ENCODE measurements around the gene FITM2. TPM values are rescaled to one million over a fixed set of nuclear protein-coding genes. Genes with fewer than 3 reads are reported as not detected.

The FITM2 gene
- total and polyA plus RNA-seq, 2 donors (not counting 3 experiments of a cell fraction or from before 2014, with no cell fraction given) = 4.4 to 7.7 TPM

DNA sequence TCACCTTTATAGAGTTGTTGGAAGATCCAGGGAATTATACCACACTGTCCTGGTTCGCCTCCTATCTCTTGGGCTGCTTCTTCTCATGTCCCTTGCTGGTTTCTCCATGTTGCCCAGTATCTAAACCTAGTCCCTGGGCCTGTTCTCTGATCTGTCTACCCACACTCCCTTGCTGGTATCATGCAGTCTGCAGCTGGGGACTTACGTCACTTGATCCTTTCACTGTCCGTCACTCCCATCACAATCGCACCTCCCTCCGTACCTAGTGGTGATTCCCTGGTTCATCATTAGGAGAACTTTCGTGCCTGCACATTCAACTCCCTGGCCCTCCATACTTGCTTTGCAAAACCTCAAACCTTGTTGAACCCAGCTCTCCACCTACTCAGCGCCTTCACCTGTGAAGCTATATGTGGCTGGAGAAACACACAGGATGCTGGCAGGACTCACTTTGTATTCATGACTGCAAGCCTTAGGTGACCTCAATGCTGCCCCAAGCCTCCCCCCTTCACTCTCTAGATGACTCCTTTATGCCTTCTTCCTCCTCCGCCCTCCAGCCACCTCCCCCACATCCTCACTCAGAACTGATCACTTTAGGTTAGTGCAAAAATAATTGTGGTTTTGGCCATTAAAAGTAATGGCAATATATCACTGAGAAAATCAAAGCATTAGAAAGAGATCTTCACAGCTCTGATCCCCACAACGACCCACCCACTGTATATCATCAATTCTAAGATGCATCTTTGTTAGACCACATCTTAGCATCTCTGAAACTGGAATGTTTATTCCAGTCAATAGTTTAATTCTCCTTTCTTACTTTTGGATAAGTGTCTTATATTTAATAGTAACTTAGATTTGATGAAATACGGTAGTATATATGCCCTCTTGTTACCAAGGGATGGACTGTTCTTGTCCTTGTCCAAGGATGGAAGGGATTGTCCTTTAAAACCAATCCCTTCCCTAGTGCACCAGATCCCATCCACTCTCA lies 37.5 kb downstream of the FITM2 start:
- Histone ChIP-seq H4K20me1 (replicated peaks; ENCODE audit: control insufficient read depth, extremely low read depth, insufficient read depth, low read length) (no peaks in the 10 kb centered on the region), H3K9ac (replicated peaks; ENCODE audit: extremely low read depth, insufficient read depth, low read length) (no peak overlapping the region), H3K27me3 (ENCODE audit: control insufficient read depth in 2 of 2, insufficient read depth in 2 of 2, low read length in 2 of 2) (no peaks in the 10 kb centered on the region), H2AFZ (ENCODE audit: low read depth, low read length) (no peak overlapping the region), H3K4me1 (ENCODE audit: control insufficient read depth, extremely low read depth, insufficient read depth, low read length) (no peaks in the 10 kb centered on the region), H3K27ac (ENCODE audit: insufficient read depth, low read depth, low read length) (no peak overlapping the region), H3K79me2 (ENCODE audit: control insufficient read depth, insufficient read depth, low read length) (no peaks in the 10 kb centered on the region), H3K9me3 (replicated peaks; ENCODE audit: control insufficient read depth, insufficient read depth, low read length) (no peaks in the 10 kb centered on the region), H3K36me3 (ENCODE audit: control insufficient read depth in 2 of 2, extremely low read depth in 1 of 2, insufficient read depth in 2 of 2, low read length in 2 of 2) (no peaks in the 10 kb centered on the region), H3K4me2 (ENCODE audit: insufficient read depth, low read length) (no peak overlapping the region), H3K9me1 (replicated peaks; ENCODE audit: control insufficient read depth, extremely low read depth, insufficient read depth, low read length) (no peaks in the 10 kb centered on the region), H3K4me3 (replicated peaks in 1 of 3; ENCODE audit: insufficient read depth in 1 of 3, low read depth in 1 of 3, low read length in 3 of 3) (no peak overlapping the region)
- intact Hi-C loops (cut with micrococcal nuclease) = no loop called here
- ChIA-PET CTCF (no interaction called here), POLR2A (no interaction called here)
- dilution Hi-C loops (cut with MboI; ENCODE audit: extremely low pct_ligation_motif_present, low sequenced_read_pairs) = no loop called here
- FAIRE-seq (no peak), DNase-seq (ENCODE audit: low read depth, low spot score) (no peak)
- TF ChIP-seq, protein P1, sequence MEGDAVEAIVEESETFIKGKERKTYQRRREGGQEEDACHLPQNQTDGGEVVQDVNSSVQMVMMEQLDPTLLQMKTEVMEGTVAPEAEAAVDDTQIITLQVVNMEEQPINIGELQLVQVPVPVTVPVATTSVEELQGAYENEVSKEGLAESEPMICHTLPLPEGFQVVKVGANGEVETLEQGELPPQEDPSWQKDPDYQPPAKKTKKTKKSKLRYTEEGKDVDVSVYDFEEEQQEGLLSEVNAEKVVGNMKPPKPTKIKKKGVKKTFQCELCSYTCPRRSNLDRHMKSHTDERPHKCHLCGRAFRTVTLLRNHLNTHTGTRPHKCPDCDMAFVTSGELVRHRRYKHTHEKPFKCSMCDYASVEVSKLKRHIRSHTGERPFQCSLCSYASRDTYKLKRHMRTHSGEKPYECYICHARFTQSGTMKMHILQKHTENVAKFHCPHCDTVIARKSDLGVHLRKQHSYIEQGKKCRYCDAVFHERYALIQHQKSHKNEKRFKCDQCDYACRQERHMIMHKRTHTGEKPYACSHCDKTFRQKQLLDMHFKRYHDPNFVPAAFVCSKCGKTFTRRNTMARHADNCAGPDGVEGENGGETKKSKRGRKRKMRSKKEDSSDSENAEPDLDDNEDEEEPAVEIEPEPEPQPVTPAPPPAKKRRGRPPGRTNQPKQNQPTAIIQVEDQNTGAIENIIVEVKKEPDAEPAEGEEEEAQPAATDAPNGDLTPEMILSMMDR (IDR thresholded peaks at IDR 0.05; ENCODE audit: extremely low read depth in 1 of 2, insufficient read depth in 1 of 2, low read depth in 1 of 2, low read length in 2 of 2) = no peak
- TF ChIP-seq POLR2AphosphoS5 (IDR thresholded peaks at IDR 0.05; ENCODE audit: insufficient read depth, low read depth, low read length) = no peak
- TF ChIP-seq POLR2A (IDR thresholded peaks at IDR 0.05; ENCODE audit: low read depth, low read length) = no peak
- TF ChIP-seq, protein P2, sequence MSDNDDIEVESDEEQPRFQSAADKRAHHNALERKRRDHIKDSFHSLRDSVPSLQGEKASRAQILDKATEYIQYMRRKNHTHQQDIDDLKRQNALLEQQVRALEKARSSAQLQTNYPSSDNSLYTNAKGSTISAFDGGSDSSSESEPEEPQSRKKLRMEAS (IDR thresholded peaks at IDR 0.05; ENCODE audit: insufficient read depth, insufficient read length) = no peak
- BruUV-seq (replicated peaks) = no TSS peak
